SK-N-SH (cell line): ENCODE measurements around the gene PIN1. TPM values are rescaled to one million over a fixed set of nuclear protein-coding genes. Genes with fewer than 3 reads are reported as not detected.

ENCODE experiments used
- CTCF ChIA-PET: fragments of 300-600, 350-600 bp; formaldehyde crosslinking; extraction: SDS; loops from one replicate; lab custom pipeline; 2021; lab: Yijun Ruan, JAX
- POLR2A ChIA-PET: fragments of 350-600 bp; sonication (Branson Sonifier 250); formaldehyde crosslinking; extraction: SDS; loops from one replicate; lab custom pipeline; 2020; ENCODE audit warnings: antibody characterized with exemption, inconsistent platforms; lab: Yijun Ruan, JAX
- DNase-seq: peaks from one replicate; pipeline ENCODE4 v3.0.0; 2012
- H2AFZ ChIP-seq: fragments of 200-600 bp; sonication (generic); 2 replicates; pipeline ENCODE4 v1.8.1; 2016; ENCODE audit warnings: antibody characterized with exemption, mild to moderate bottlenecking, low read depth
- H3F3A ChIP-seq: fragments of 200-600 bp; sonication (generic); replicated peaks from 2 replicates; pipeline ENCODE3; 2016; ENCODE audit warnings: antibody characterized with exemption, mild to moderate bottlenecking; ENCODE audit not compliant: insufficient read depth
- H3K27ac ChIP-seq, 2 experiments: fragments of 200-500 bp in 1 of 2; fragments of 200-600 bp in 1 of 2; sonication (Bioruptor generic) in 1 of 2; sonication (generic), shearing (Covaris generic) in 1 of 2; 2 replicates each; pipeline versions ENCODE4 v1.5.1 to v1.6.1; 2014 to 2016; ENCODE audit warnings: low read depth in 2 of 2, inconsistent platforms in 1 of 2, low read length in 1 of 2, mild to moderate bottlenecking in 1 of 2, mixed read lengths in 1 of 2
- H3K27me3 ChIP-seq: fragments of 200-600 bp; sonication (generic), shearing (Covaris generic); 2 replicates; pipeline ENCODE4 v1.6.1; 2016; ENCODE audit warnings: mixed run types; ENCODE audit not compliant: insufficient read depth
- H3K36me3 ChIP-seq, 2 experiments: fragments of 200-500 bp in 1 of 2; fragments of 200-600 bp in 1 of 2; sonication (Bioruptor generic) in 1 of 2; sonication (generic) in 1 of 2; replicated peaks in 1 of 2; 2 replicates each; pipeline versions ENCODE3 to v1.5.1; 2014 to 2016; ENCODE audit warnings: low read length in 1 of 2, mild to moderate bottlenecking in 1 of 2; ENCODE audit not compliant: insufficient read depth in 2 of 2, control insufficient read depth in 1 of 2
- H3K4me1 ChIP-seq, 2 experiments: fragments of 200-500 bp in 1 of 2; fragments of 200-600 bp in 1 of 2; sonication (Bioruptor generic) in 1 of 2; sonication (generic), shearing (Covaris generic) in 1 of 2; 2 replicates each; pipeline versions ENCODE4 v1.5.1 to v1.6.1; 2014 to 2016; ENCODE audit warnings: low read depth in 1 of 2, low read length in 1 of 2, mixed run types in 1 of 2; ENCODE audit not compliant: insufficient read depth in 2 of 2, control insufficient read depth in 1 of 2
- H3K4me2 ChIP-seq: fragments of 200-600 bp; sonication (generic), shearing (Covaris generic); 2 replicates; pipeline ENCODE4 v1.6.1; 2017; ENCODE audit warnings: mixed run types
- H3K4me3 ChIP-seq, 2 experiments: fragments of 200-500 bp in 1 of 2; fragments of 200-600 bp in 1 of 2; sonication (Bioruptor generic) in 1 of 2; sonication (generic), shearing (Covaris generic) in 1 of 2; 2 replicates each; pipeline versions ENCODE4 v1.5.1 to v1.8.1; 2014 to 2016; ENCODE audit warnings: low read depth in 2 of 2, inconsistent platforms in 1 of 2, low read length in 1 of 2, mild to moderate bottlenecking in 1 of 2, mixed read lengths in 1 of 2, moderate library complexity in 1 of 2
- H3K79me2 ChIP-seq: fragments of 200-600 bp; sonication (generic); 2 replicates; pipeline ENCODE4 v1.8.1; 2017; ENCODE audit warnings: mild to moderate bottlenecking; ENCODE audit not compliant: insufficient read depth
- H3K9ac ChIP-seq: fragments of 200-600 bp; sonication (generic); 2 replicates; pipeline ENCODE4 v1.6.1; 2017; ENCODE audit warnings: mixed run types
- H3K9me2 ChIP-seq: fragments of 200-600 bp; sonication (generic); 2 replicates; pipeline ENCODE4 v1.6.1; 2017; ENCODE audit warnings: mixed run types
- H3K9me3 ChIP-seq: fragments of 200-600 bp; sonication (generic); 2 replicates; pipeline ENCODE4 v1.6.1; 2017; ENCODE audit warnings: mixed run types, mild to moderate bottlenecking, moderate library complexity
- H4K20me1 ChIP-seq: fragments of 200-600 bp; sonication (generic); 2 replicates; pipeline ENCODE4 v1.6.1; 2017; ENCODE audit warnings: mild to moderate bottlenecking, mixed run types; ENCODE audit not compliant: insufficient read depth
- GATA2 ChIP-seq: sonication (generic); formaldehyde crosslinking; IDR thresholded peaks from 2 replicates; pipeline ENCODE4 v1.5.0; 2020; ENCODE audit warnings: mild to moderate bottlenecking, missing genetic modification reagents
- MEF2A ChIP-seq: IDR thresholded peaks from 2 replicates; pipeline ENCODE4 v1.4.0; 2012; ENCODE audit warnings: low read depth, borderline replicate concordance
- MXI1 ChIP-seq: IDR thresholded peaks from 2 replicates; pipeline ENCODE4 v1.6.1; 2012; ENCODE audit warnings: mild to moderate bottlenecking, low read depth, low read length, improper control_type of control experiment
- NRF1 ChIP-seq: IDR thresholded peaks from 2 replicates; pipeline ENCODE4 v1.6.1; 2012; ENCODE audit warnings: low read depth, mild to moderate bottlenecking, low read length
- RAD21 ChIP-seq: IDR thresholded peaks from 2 replicates; pipeline ENCODE4 v1.6.1; 2012; ENCODE audit warnings: mild to moderate bottlenecking, low read length
- REST ChIP-seq: IDR thresholded peaks from 2 replicates; pipeline ENCODE4 v1.6.1; 2012; ENCODE audit warnings: mild to moderate bottlenecking, low read depth, low read length, moderate library complexity
- TAF1 ChIP-seq: IDR thresholded peaks from 2 replicates; pipeline ENCODE4 v1.6.1; 2012; ENCODE audit warnings: low read depth, mild to moderate bottlenecking, low read length, moderate library complexity, borderline replicate concordance
- TCF12 ChIP-seq: IDR thresholded peaks from 2 replicates; pipeline ENCODE4 v1.4.0; 2012
- USF2 ChIP-seq: fragments of 150-350 bp; IDR thresholded peaks from 2 replicates; pipeline ENCODE4 v1.6.1; 2017; ENCODE audit warnings: antibody characterized with exemption, low read length, low read depth, borderline replicate concordance
- YY1 ChIP-seq: IDR thresholded peaks from 2 replicates; pipeline ENCODE4 v1.4.0; 2012; ENCODE audit warnings: low read depth, mild to moderate bottlenecking
- WGBS: methylation state at CpG from one replicate; pipeline ENCODE4 v1.1.6; 2017; ENCODE audit warnings: low lambda C conversion rate; 5-methylcytosine and 5-hydroxymethylcytosine counted together
- polyA plus RNA-seq, 3 experiments: library from polyadenylated mRNA; depleted of rRNA; stranded (reverse); fragments of >200 nt; gene quantifications; 2 replicates each; pipeline ENCODE4 v1.2.3, GENCODE V29; 2012
- TF ChIP-seq, protein P1 (sequence below): IDR thresholded peaks from 2 replicates; pipeline ENCODE4; 2012

PIN1 gene
- polyA plus RNA-seq, 1 of the 3 experiments (the other 2 are of a cell fraction), result 148 TPM

DNA sequence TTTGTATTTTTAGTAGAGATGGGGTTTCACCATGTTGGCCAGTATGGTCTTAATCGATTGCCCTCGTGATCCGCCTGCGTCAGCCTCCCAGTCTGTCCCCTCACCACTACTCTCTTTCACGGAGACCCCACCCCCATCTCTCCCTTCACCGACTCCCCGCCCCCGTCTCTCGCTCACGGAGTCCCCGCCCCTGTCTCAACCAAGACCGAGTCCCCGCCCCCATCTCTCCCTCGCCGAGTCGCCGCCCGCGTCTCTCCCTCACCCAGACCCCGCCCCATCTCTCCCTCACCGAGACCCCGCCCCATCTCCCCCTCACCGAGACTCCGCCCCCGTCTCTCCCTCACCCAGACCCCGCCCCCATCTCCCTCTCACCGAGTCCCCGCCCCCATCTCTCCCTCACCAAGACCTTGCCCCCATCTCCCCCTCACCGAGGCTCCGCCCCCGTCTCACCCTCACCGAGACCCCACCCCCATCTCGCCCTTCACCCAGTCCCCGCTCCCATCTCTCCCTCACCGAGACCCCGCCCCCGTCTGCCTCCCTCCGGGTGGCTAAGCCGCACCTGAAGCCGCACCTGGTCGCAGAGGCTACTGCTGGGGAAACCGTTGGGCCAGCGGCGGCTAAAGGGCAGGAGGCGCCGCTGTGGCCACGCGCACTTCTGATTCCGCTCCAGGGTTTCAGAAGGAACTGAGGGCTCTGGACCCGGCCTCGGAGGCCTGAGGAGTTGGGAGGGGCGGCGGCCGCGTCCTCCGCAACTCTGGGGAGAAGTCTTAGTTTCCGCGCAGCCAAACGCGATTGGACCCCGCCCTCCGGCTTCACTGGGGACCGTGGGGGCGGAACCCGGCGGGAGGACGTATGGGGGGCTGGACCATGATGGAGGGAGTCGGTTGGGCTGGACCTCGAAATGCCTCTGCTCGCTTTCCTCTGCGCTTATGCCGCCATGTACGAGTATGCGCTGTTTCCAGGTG, 49.5 kb upstream of the PIN1 start (continued):
- TF ChIP-seq REST (no peak), MXI1 (peak; percentile 56; the same call in 1 of the 2 replicates), TAF1 (peak; percentile 24; the same call in 1 of the 2 replicates), GATA2 (CRISPR knock-in tag) (no peak), NRF1 (0 out of 2 replicates have a peak, but pooled peaks have one; percentile 23)
- TF ChIP-seq, protein P1, sequence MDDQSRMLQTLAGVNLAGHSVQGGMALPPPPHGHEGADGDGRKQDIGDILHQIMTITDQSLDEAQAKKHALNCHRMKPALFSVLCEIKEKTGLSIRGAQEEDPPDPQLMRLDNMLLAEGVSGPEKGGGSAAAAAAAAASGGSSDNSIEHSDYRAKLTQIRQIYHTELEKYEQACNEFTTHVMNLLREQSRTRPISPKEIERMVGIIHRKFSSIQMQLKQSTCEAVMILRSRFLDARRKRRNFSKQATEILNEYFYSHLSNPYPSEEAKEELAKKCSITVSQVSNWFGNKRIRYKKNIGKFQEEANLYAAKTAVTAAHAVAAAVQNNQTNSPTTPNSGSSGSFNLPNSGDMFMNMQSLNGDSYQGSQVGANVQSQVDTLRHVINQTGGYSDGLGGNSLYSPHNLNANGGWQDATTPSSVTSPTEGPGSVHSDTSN, result peak; percentile 36
- TF ChIP-seq, all 33 proteins: peak for 10

- H3K4me3 ChIP-seq, result peak overlapping the region; percentile 62 to 93; a peak in 3 of 4 replicates
- no peaks in the 10 kb centered on the region for H4K20me1 ChIP-seq
- DNase-seq, result no peak
- peak overlapping the region; percentile 89 to 94 for H3K27ac ChIP-seq
- TF ChIP-seq MEF2A (no peak), RAD21 (no peak), TCF12 (no peak), USF2 (no peak), YY1 (no peak)
- TF ChIP-seq, all 33 proteins: peak for 0
- CTCF ChIA-PET, result no interaction called here
- Histone ChIP-seq H3K36me3 (no peaks in the 10 kb centered on the region), H3K4me1 (peaks cover 4 to 7% of the 10 kb centered on the region in 2 experiments; a peak in 1 of 4 replicates), H3K9me2 (no peaks in the 10 kb centered on the region), H3K9me3 (no peaks in the 10 kb centered on the region), H3F3A (no peaks in the 10 kb centered on the region), H3K27me3 (no peaks in the 10 kb centered on the region), H3K9ac (no peak overlapping the region), H2AFZ (peak overlapping the region; percentile 99), H3K4me2 (peak overlapping the region; percentile 93; the same call in 1 of the 2 replicates), H3K79me2 (no peaks in the 10 kb centered on the region)
- POLR2A ChIA-PET, result no interaction called here
- 71% methylated on average over 9 of the region's 9 CpGs for WGBS
Observed at GRCh38 chr19:9786342-9786741, 48.8 kb upstream of the PIN1 start.
